H1 (cell line): ENCODE measurements around the gene FRMD4A. TPM values are rescaled to one million over a fixed set of nuclear protein-coding genes. Genes with fewer than 3 reads are reported as not detected.

Source experiments
- CTCF ChIA-PET: fragments of 300-600 bp; sonication (Branson Sonifier 250); formaldehyde crosslinking; loops from one replicate; lab custom pipeline; 2021; ENCODE audit not compliant: partially characterized antibody; lab: Charles Lee
- POLR2A ChIA-PET: fragments of 300-600 bp; sonication (Branson Sonifier 250); formaldehyde crosslinking; loops from one replicate; lab custom pipeline; 2021; ENCODE audit warnings: inconsistent platforms; ENCODE audit not compliant: partially characterized antibody; lab: Charles Lee
- DNase-seq, 2 experiments: peaks; one replicate each; pipeline versions ENCODE4 v3.0.0 to v3.0.0-alpha.2; 2010 to 2022; ENCODE audit warnings: low spot score in 2 of 2, low read depth in 1 of 2, mixed read lengths in 1 of 2
- FAIRE-seq: peaks from 2 replicates; lab custom pipeline; 2011; peaks lifted over from hg19 to GRCh38; lab: Jason Lieb, UNC
- H2AFZ ChIP-seq: 2 replicates; pipeline ENCODE4 v1.8.1; 2012; ENCODE audit warnings: low read length, inconsistent platforms
- H2AK5ac ChIP-seq: 2 replicates; pipeline ENCODE4 v1.6.1; 2013; ENCODE audit warnings: low read depth, low read length
- H2BK120ac ChIP-seq: replicated peaks from 2 replicates; pipeline ENCODE3; 2013; ENCODE audit warnings: low read depth, low read length, inconsistent platforms
- H2BK12ac ChIP-seq: 2 replicates; pipeline ENCODE4 v1.6.1; 2013; ENCODE audit warnings: low read depth, low read length
- H2BK15ac ChIP-seq: 2 replicates; pipeline ENCODE4 v1.6.1; 2013; ENCODE audit warnings: low read length
- H2BK20ac ChIP-seq: 2 replicates; pipeline ENCODE4 v1.6.1; 2013; ENCODE audit warnings: low read length
- H2BK5ac ChIP-seq: 2 replicates; pipeline ENCODE4 v1.6.1; 2013; ENCODE audit warnings: low read depth, low read length
- H3K14ac ChIP-seq: 2 replicates; pipeline ENCODE4 v1.6.1; 2013; ENCODE audit warnings: inconsistent platforms; ENCODE audit not compliant: insufficient read length
- H3K18ac ChIP-seq: 2 replicates; pipeline ENCODE4 v1.6.1; 2013; ENCODE audit warnings: low read length; ENCODE audit errors: extremely low read depth
- H3K23ac ChIP-seq: 2 replicates; pipeline ENCODE4 v1.6.1; 2013; ENCODE audit warnings: inconsistent platforms; ENCODE audit not compliant: insufficient read length
- H3K23me2 ChIP-seq: 2 replicates; pipeline ENCODE4 v1.6.1; 2013; ENCODE audit warnings: low read depth, low read length
- H3K27ac ChIP-seq: 2 replicates; pipeline ENCODE4 v1.6.1; 2011; ENCODE audit warnings: low read depth, low read length, inconsistent platforms
- H3K27me3 ChIP-seq, 4 experiments: replicated peaks in 1 of 4; 1 replicate in 1 of 4; 2 replicates in 3 of 4; pipeline versions ENCODE4 v1.6.1 to v1.8.1; 2011 to 2013; ENCODE audit warnings: low read length in 3 of 4, mild to moderate bottlenecking in 3 of 4, inconsistent platforms in 2 of 4, mixed read lengths in 2 of 4, moderate library complexity in 1 of 4; ENCODE audit not compliant: control insufficient read depth in 3 of 4, insufficient read depth in 3 of 4; ENCODE audit errors: extremely low read depth in 1 of 4
- H3K36me3 ChIP-seq, 4 experiments: 2 replicates each; pipeline versions ENCODE4 v1.6.1 to v1.8.1; 2011 to 2013; ENCODE audit warnings: mild to moderate bottlenecking in 4 of 4, low read length in 3 of 4, moderate library complexity in 2 of 4, control low read depth in 1 of 4, inconsistent platforms in 1 of 4; ENCODE audit not compliant: insufficient read depth in 4 of 4, control insufficient read depth in 2 of 4
- H3K4ac ChIP-seq: replicated peaks from 2 replicates; pipeline ENCODE3; 2013; ENCODE audit warnings: low read length, low read depth, mixed read lengths, inconsistent platforms; ENCODE audit not compliant: insufficient read length
- H3K4me1 ChIP-seq, 4 experiments: replicated peaks in 1 of 4; 1 replicate in 1 of 4; 2 replicates in 3 of 4; pipeline versions ENCODE4 v1.6.1 to v1.8.1; 2011 to 2013; ENCODE audit warnings: low read length in 3 of 4, inconsistent platforms in 2 of 4, mixed read lengths in 1 of 4; ENCODE audit not compliant: insufficient read depth in 4 of 4, control insufficient read depth in 3 of 4
- H3K4me2 ChIP-seq, 2 experiments: 2 replicates each; pipeline versions ENCODE4 v1.6.1 to v1.8.1; 2011 to 2013; ENCODE audit warnings: low read depth in 2 of 2, low read length in 2 of 2, control low read depth in 1 of 2, inconsistent platforms in 1 of 2, mild to moderate bottlenecking in 1 of 2; ENCODE audit not compliant: insufficient read depth in 1 of 2
- H3K4me3 ChIP-seq, 4 experiments: fragments of 200-600, 300-600 bp in 1 of 4; sonication (generic), shearing (Covaris generic), sonication (Bioruptor Twin) in 1 of 4; 2 replicates each; pipeline versions ENCODE4 v1.5.1 to v1.8.1; 2011 to 2016; ENCODE audit warnings: low read length in 4 of 4, low read depth in 3 of 4, control low read depth in 2 of 4, inconsistent platforms in 2 of 4, mild to moderate bottlenecking in 2 of 4, mixed read lengths in 1 of 4, moderate library complexity in 1 of 4; ENCODE audit not compliant: insufficient read depth in 2 of 4; ENCODE audit errors: extremely low read depth in 1 of 4
- H3K56ac ChIP-seq: replicated peaks from 2 replicates; pipeline ENCODE3; 2013; ENCODE audit warnings: low read depth, mild to moderate bottlenecking, mixed read lengths, low read length, inconsistent platforms; ENCODE audit not compliant: insufficient read length
- H3K79me1 ChIP-seq: 2 replicates; pipeline ENCODE4 v1.6.1; 2013; ENCODE audit warnings: low read depth, low read length, control low read depth
- H3K79me2 ChIP-seq, 2 experiments: 2 replicates each; pipeline versions ENCODE4 v1.6.1 to v1.8.1; 2012 to 2013; ENCODE audit warnings: low read length in 2 of 2, mild to moderate bottlenecking in 2 of 2, inconsistent platforms in 1 of 2; ENCODE audit not compliant: insufficient read depth in 2 of 2, control insufficient read depth in 1 of 2
- H3K9ac ChIP-seq, 4 experiments: replicated peaks in 1 of 4; 1 replicate in 1 of 4; 2 replicates in 3 of 4; pipeline versions ENCODE4 v1.6.1 to v1.8.1; 2011 to 2013; ENCODE audit warnings: low read depth in 3 of 4, low read length in 3 of 4, control low read depth in 2 of 4, mild to moderate bottlenecking in 2 of 4, moderate library complexity in 2 of 4, inconsistent platforms in 1 of 4; ENCODE audit errors: extremely low read depth in 1 of 4
- H3K9me3 ChIP-seq, 2 experiments: 2 replicates each; pipeline versions ENCODE4 v1.6.1 to v1.8.1; 2012 to 2013; ENCODE audit warnings: mild to moderate bottlenecking in 2 of 2, moderate library complexity in 2 of 2, control low read depth in 1 of 2, inconsistent platforms in 1 of 2, low read depth in 1 of 2, low read length in 1 of 2, mixed read lengths in 1 of 2; ENCODE audit not compliant: insufficient read depth in 2 of 2
- H4K20me1 ChIP-seq, 2 experiments: replicated peaks in 1 of 2; 2 replicates each; pipeline versions ENCODE3 to v1.8.1; 2011 to 2013; ENCODE audit warnings: inconsistent platforms in 2 of 2, low read length in 2 of 2, mild to moderate bottlenecking in 1 of 2; ENCODE audit not compliant: insufficient read depth in 2 of 2, control insufficient read depth in 1 of 2
- H4K5ac ChIP-seq: 2 replicates; pipeline ENCODE4 v1.6.1; 2013; ENCODE audit warnings: low read length, low read depth, mixed read lengths, inconsistent platforms; ENCODE audit not compliant: insufficient read length
- H4K8ac ChIP-seq: 2 replicates; pipeline ENCODE4 v1.8.0; 2013; ENCODE audit warnings: mild to moderate bottlenecking, moderate library complexity, low read length, inconsistent platforms; ENCODE audit not compliant: insufficient read depth; ENCODE audit errors: extremely low read depth
- H4K91ac ChIP-seq: replicated peaks from 2 replicates; pipeline ENCODE3; 2013; ENCODE audit warnings: low read length, mixed read lengths, inconsistent platforms; ENCODE audit not compliant: insufficient read length
- ASH2L ChIP-seq: fragments of 200-600, 300-600 bp; sonication (generic); IDR thresholded peaks from one replicate; pipeline ENCODE4 v1.7.1; 2017; ENCODE audit warnings: low read length
- BCL11A ChIP-seq, 2 experiments: IDR thresholded peaks; one replicate each; pipeline ENCODE4 v1.6.1; 2011; ENCODE audit warnings: low read depth in 2 of 2, low read length in 2 of 2, mild to moderate bottlenecking in 2 of 2
- CEBPB ChIP-seq: IDR thresholded peaks from 2 replicates; pipeline ENCODE4 v1.6.1; 2012; ENCODE audit warnings: low read depth, low read length
- FOSL1 ChIP-seq: IDR thresholded peaks from 2 replicates; pipeline ENCODE4 v1.6.1; 2011; ENCODE audit warnings: mild to moderate bottlenecking, low read depth, low read length, moderate library complexity; ENCODE audit not compliant: insufficient read depth
- GTF2F1 ChIP-seq: IDR thresholded peaks from 2 replicates; pipeline ENCODE4 v1.6.1; 2012; ENCODE audit warnings: low read depth, low read length, improper control_type of control experiment, borderline replicate concordance
- JUND ChIP-seq: IDR thresholded peaks from 2 replicates; pipeline ENCODE4 v1.6.1; 2011; ENCODE audit warnings: mild to moderate bottlenecking, improper control_type of control experiment, low read length
- KDM5A ChIP-seq: fragments of 200-600 bp; IDR thresholded peaks from 2 replicates; pipeline ENCODE4 v1.7.1; 2012; ENCODE audit warnings: mild to moderate bottlenecking, low read length, inconsistent platforms, mixed read lengths
- PHF8 ChIP-seq: fragments of 200-600 bp; sonication (generic); conservative IDR thresholded peaks from 2 replicates; pipeline ENCODE4 v1.7.1; 2012; ENCODE audit warnings: low read depth, mild to moderate bottlenecking, inconsistent platforms, low read length, moderate library complexity
- POLR2AphosphoS5 ChIP-seq: IDR thresholded peaks from 2 replicates; pipeline ENCODE4 v1.6.1; 2011; ENCODE audit warnings: low read depth, low read length
- SAP30 ChIP-seq: fragments of 300-600 bp; sonication (generic); IDR thresholded peaks from 2 replicates; pipeline ENCODE4 v1.7.1; 2012; ENCODE audit warnings: low read length, moderate library complexity, mild to moderate bottlenecking, inconsistent platforms; ENCODE audit not compliant: insufficient read depth, insufficient replicate concordance
- SUZ12 ChIP-seq: fragments of 200-600 bp; sonication (generic); IDR thresholded peaks from 2 replicates; pipeline ENCODE4 v1.6.1; 2012; ENCODE audit warnings: mild to moderate bottlenecking, inconsistent platforms, low read length, moderate library complexity, mixed read lengths
- TAF7 ChIP-seq: optimal IDR thresholded peaks from 2 replicates; pipeline ENCODE3; 2011; ENCODE audit warnings: low read depth, mild to moderate bottlenecking, inconsistent platforms, low read length, moderate library complexity, borderline replicate concordance
- TCF12 ChIP-seq: IDR thresholded peaks from 2 replicates; pipeline ENCODE4 v1.6.1; 2011; ENCODE audit warnings: low read depth, mild to moderate bottlenecking, low read length
- WGBS, 2 experiments: shearing (Covaris generic) in 1 of 2; methylation state at CpG; one replicate each; pipeline versions ENCODE4 v1.1.6 to v1.1.7; 2013 to 2015; ENCODE audit warnings: low lambda C conversion rate in 2 of 2, mixed read lengths in 2 of 2, inconsistent platforms in 1 of 2, low coverage in 1 of 2, missing lambda C conversion rate in 1 of 2; ENCODE audit not compliant: insufficient replicate concordance in 2 of 2, insufficient coverage in 1 of 2, insufficient read length in 1 of 2; ENCODE audit errors: extremely low coverage in 1 of 2, missing lambda C conversion rate in 1 of 2; 5-methylcytosine and 5-hydroxymethylcytosine counted together
- polyA plus RNA-seq, 7 experiments: library from polyadenylated mRNA; depleted of rRNA in 3 of 7; stranded (reverse) in 5 of 7; unstranded in 2 of 7; fragments of >200 nt in 5 of 7; fragments of 200-250 nt in 2 of 7; gene quantifications; 1 replicate in 5 of 7; 2 replicates in 1 of 7; 4 replicates in 1 of 7; pipeline versions ENCODE4 v1.2.1 to v1.2.3, GENCODE V29; 2011 to 2013; ENCODE audit warnings: missing spikeins in 2 of 7, mixed read lengths in 2 of 7
- total RNA-seq: library from RNA; stranded (reverse); fragmentation: NEBNext Ultra II Directional; extraction: Animal tissue kit (Norgen Biotek cat#: 25700); gene quantifications from 2 replicates; pipeline ENCODE4 v1.2.1, GENCODE V29; 2021

The FRMD4A gene
- total and polyA plus RNA-seq, 2 of the 8 experiments (the other 6 are each of a cell fraction or from before 2014, with no cell fraction given): 38.6 to 39.6 TPM

DNA sequence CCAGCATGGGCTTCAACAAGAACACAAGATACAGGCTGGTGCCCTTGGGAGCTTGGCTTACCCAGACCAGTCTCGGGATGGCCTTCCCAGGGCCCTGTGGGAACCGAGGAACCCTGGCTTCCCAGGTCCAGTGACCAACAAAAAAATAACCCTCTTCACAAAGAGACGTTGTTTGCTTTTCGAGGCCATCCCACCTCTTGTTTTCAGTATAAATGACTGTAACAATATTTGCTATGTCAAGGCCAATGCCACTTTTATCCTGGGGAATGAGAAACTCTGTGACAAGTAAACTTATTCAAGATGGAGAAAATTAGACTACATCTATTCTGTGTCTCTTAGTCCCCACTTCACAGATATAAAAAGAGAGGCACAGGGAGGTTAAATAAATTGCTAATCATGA lies 605.1 kb downstream of the FRMD4A start:
- Histone ChIP-seq H4K5ac (no peak overlapping the region), H3K36me3 (no peaks in the 10 kb centered on the region), H3K14ac (no peak overlapping the region), H3K27me3 (no peaks in the 10 kb centered on the region), H2BK15ac (no peak overlapping the region), H4K8ac (no peak overlapping the region), H2AK5ac (no peak overlapping the region), H3K18ac (no peak overlapping the region), H3K4me1 (peaks cover 0 to 4% (median 0%) of the 10 kb centered on the region in 4 experiments; a peak in 2 of 7 replicates), H3K27ac (no peak overlapping the region), H2BK12ac (no peak overlapping the region), H3K79me1 (no peaks in the 10 kb centered on the region), H2AFZ (no peak overlapping the region), H3K23me2 (no peaks in the 10 kb centered on the region), H3K4me2 (no peak overlapping the region), H4K91ac (no peak overlapping the region), H3K23ac (no peak overlapping the region), H3K79me2 (no peaks in the 10 kb centered on the region), H2BK120ac (no peak overlapping the region), H3K56ac (no peak overlapping the region), H3K4me3 (no peak overlapping the region), H2BK5ac (no peak overlapping the region), H2BK20ac (no peak overlapping the region), H3K4ac (no peak overlapping the region), H3K9me3 (no peaks in the 10 kb centered on the region), H4K20me1 (no peaks in the 10 kb centered on the region), H3K9ac (no peak overlapping the region)
- DNase-seq (no peak), FAIRE-seq (no peak)
- POLR2A ChIA-PET: no interaction called here
- TF ChIP-seq SUZ12 (no peak), BCL11A (IDR thresholded peaks at IDR 0.05; ENCODE audit: low read depth in 2 of 2, low read length in 2 of 2) (no peak), FOSL1 (no peak), SAP30 (no peak), ASH2L (no peak), CEBPB (no peak), KDM5A (no peak), JUND (no peak), PHF8 (no peak), TCF12 (no peak), TAF7 (no peak), GTF2F1 (no peak), POLR2AphosphoS5 (no peak)
- 95% methylated on average over 4 of the region's 4 CpGs; no CpG with 5 or more reads in 1 of the 2 experiments for WGBS, 2 experiments
- CTCF ChIA-PET: interaction anchor here (0.6 to 1.1 kb wide), 2 partner anchors 19 to 66 kb away, joined by 3 to 4 read pairs; no protein-coding TSS in a partner anchor
